ENCODE measurements around the gene NUCB2.

- TF ChIP-seq, protein P1, sequence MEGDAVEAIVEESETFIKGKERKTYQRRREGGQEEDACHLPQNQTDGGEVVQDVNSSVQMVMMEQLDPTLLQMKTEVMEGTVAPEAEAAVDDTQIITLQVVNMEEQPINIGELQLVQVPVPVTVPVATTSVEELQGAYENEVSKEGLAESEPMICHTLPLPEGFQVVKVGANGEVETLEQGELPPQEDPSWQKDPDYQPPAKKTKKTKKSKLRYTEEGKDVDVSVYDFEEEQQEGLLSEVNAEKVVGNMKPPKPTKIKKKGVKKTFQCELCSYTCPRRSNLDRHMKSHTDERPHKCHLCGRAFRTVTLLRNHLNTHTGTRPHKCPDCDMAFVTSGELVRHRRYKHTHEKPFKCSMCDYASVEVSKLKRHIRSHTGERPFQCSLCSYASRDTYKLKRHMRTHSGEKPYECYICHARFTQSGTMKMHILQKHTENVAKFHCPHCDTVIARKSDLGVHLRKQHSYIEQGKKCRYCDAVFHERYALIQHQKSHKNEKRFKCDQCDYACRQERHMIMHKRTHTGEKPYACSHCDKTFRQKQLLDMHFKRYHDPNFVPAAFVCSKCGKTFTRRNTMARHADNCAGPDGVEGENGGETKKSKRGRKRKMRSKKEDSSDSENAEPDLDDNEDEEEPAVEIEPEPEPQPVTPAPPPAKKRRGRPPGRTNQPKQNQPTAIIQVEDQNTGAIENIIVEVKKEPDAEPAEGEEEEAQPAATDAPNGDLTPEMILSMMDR (IDR thresholded peaks at IDR 0.05; ENCODE audit: low read depth, low read length), result no peak
- TF ChIP-seq POLR2A (IDR thresholded peaks at IDR 0.05; ENCODE audit: extremely low read depth, insufficient read length), result no peak
- TF ChIP-seq MYC (IDR thresholded peaks at IDR 0.05; ENCODE audit: low read depth, low read length), result no peak
Measured at GRCh38 chr11:17375547-17375946, 99.0 kb downstream of the NUCB2 start.
